Liver (tissue), 9 donors: ENCODE data around the gene DENR. TPM values are rescaled to one million over a fixed set of nuclear protein-coding genes. Genes with fewer than 3 reads are reported as not detected.

Source experiments
- DNase-seq: peaks from one replicate; pipeline ENCODE4 v3.0.0-alpha.2; 2017; ENCODE audit warnings: low spot score
- H3K27ac ChIP-seq, 2 donors: one replicate each; pipeline ENCODE4 v1.7.0; 2013; ENCODE audit warnings: inconsistent platforms in 2 of 2, low read length in 2 of 2, control low read depth in 1 of 2, low read depth in 1 of 2, mild to moderate bottlenecking in 1 of 2
- H3K27me3 ChIP-seq, 4 donors: one replicate each; pipeline versions ENCODE4 v1.6.1 to v1.7.0; 2013; ENCODE audit warnings: low read length in 3 of 4, inconsistent platforms in 1 of 4, mild to moderate bottlenecking in 1 of 4, moderate library complexity in 1 of 4; ENCODE audit not compliant: control insufficient read depth in 4 of 4, insufficient read depth in 4 of 4
- H3K36me3 ChIP-seq, 4 donors: one replicate each; pipeline versions ENCODE4 v1.6.1 to v1.7.0; 2013; ENCODE audit warnings: low read length in 3 of 4, mild to moderate bottlenecking in 3 of 4, low read depth in 1 of 4, moderate library complexity in 1 of 4; ENCODE audit not compliant: control insufficient read depth in 4 of 4, insufficient read depth in 3 of 4
- H3K4me1 ChIP-seq, 4 donors: one replicate each; pipeline versions ENCODE4 v1.6.1 to v1.7.0; 2013; ENCODE audit warnings: low read length in 3 of 4, mild to moderate bottlenecking in 3 of 4, moderate library complexity in 1 of 4; ENCODE audit not compliant: control insufficient read depth in 4 of 4, insufficient read depth in 4 of 4
- H3K4me3 ChIP-seq, 3 donors: one replicate each; pipeline versions ENCODE4 v1.6.1 to v1.7.0; 2013; ENCODE audit warnings: low read length in 3 of 3, control low read depth in 1 of 3, low read depth in 1 of 3, mild to moderate bottlenecking in 1 of 3
- H3K9ac ChIP-seq, 2 donors: one replicate each; pipeline ENCODE4 v1.7.0; 2013; ENCODE audit warnings: low read length in 2 of 2, mild to moderate bottlenecking in 2 of 2, moderate library complexity in 2 of 2, control low read depth in 1 of 2, low read depth in 1 of 2
- H3K9me3 ChIP-seq, 4 donors: one replicate each; pipeline versions ENCODE4 v1.6.1 to v1.7.0; 2013; ENCODE audit warnings: low read length in 3 of 4; ENCODE audit not compliant: control insufficient read depth in 4 of 4
- ATF3 ChIP-seq: IDR thresholded peaks from 2 replicates; pipeline ENCODE4 v1.6.1; 2016; ENCODE audit warnings: antibody characterized with exemption
- FOXA1 ChIP-seq: IDR thresholded peaks from 2 replicates; pipeline ENCODE4 v1.6.1; 2016; ENCODE audit warnings: antibody characterized with exemption
- FOXA2 ChIP-seq: IDR thresholded peaks from 2 replicates; pipeline ENCODE4 v1.6.1; 2016; ENCODE audit warnings: antibody characterized with exemption
- GABPA ChIP-seq, 2 donors: IDR thresholded peaks in 1 of 2; conservative IDR thresholded peaks in 1 of 2; 2 replicates each; pipeline ENCODE4 v1.6.1; 2016; ENCODE audit warnings: antibody characterized with exemption in 2 of 2, mild to moderate bottlenecking in 1 of 2, moderate library complexity in 1 of 2
- HNF4A ChIP-seq, 2 donors: conservative IDR thresholded peaks; 2 replicates each; pipeline ENCODE4 v1.6.1; 2016; ENCODE audit warnings: antibody characterized with exemption in 2 of 2, mild to moderate bottlenecking in 2 of 2
- HNF4G ChIP-seq: IDR thresholded peaks from 2 replicates; pipeline ENCODE4 v1.6.1; 2016; ENCODE audit warnings: antibody characterized with exemption
- JUND ChIP-seq, 2 donors: IDR thresholded peaks; 2 replicates each; pipeline ENCODE4 v1.6.1; 2016; ENCODE audit warnings: antibody characterized with exemption in 2 of 2
- NR2F2 ChIP-seq: IDR thresholded peaks from 2 replicates; pipeline ENCODE4 v1.6.1; 2016; ENCODE audit warnings: antibody characterized with exemption
- RAD21 ChIP-seq, 2 donors: IDR thresholded peaks; 2 replicates each; pipeline ENCODE4 v1.6.1; 2016; ENCODE audit warnings: antibody characterized with exemption in 2 of 2, mild to moderate bottlenecking in 2 of 2
- RXRA ChIP-seq, 2 donors: IDR thresholded peaks; 2 replicates each; pipeline ENCODE4 v1.6.1; 2017 to 2018; ENCODE audit warnings: antibody characterized with exemption in 2 of 2, mild to moderate bottlenecking in 1 of 2
- SP1 ChIP-seq: IDR thresholded peaks from 2 replicates; pipeline ENCODE4 v1.6.1; 2018; ENCODE audit warnings: antibody characterized with exemption, mild to moderate bottlenecking
- TAF1 ChIP-seq: conservative IDR thresholded peaks from 2 replicates; pipeline ENCODE4 v1.6.1; 2016; ENCODE audit warnings: antibody characterized with exemption, mild to moderate bottlenecking
- YY1 ChIP-seq: IDR thresholded peaks from 2 replicates; pipeline ENCODE4 v1.6.1; 2016; ENCODE audit warnings: antibody characterized with exemption, mild to moderate bottlenecking
- ZBTB33 ChIP-seq: IDR thresholded peaks from 2 replicates; pipeline ENCODE4 v1.6.1; 2016; ENCODE audit warnings: antibody characterized with exemption
- WGBS: extraction: QIAGEN DNeasy Blood & Tissue Kit; methylation state at CpG from one replicate; pipeline ENCODE4 v1.1.7; 2013; 5-methylcytosine and 5-hydroxymethylcytosine counted together
- polyA plus RNA-seq, 2 donors: library from polyadenylated mRNA; stranded (reverse) in 1 of 2; unstranded in 1 of 2; fragments of 200-250 nt in 1 of 2; fragments of >200 nt in 1 of 2; fragmentation: Nextera tagmentation in 1 of 2; extraction: Ambion mirVana in 1 of 2; gene quantifications; one replicate each; pipeline versions ENCODE4 v1.2.1 to v1.2.3, GENCODE V29; 2013 to 2015
- total RNA-seq, 2 donors: library from RNA; depleted of rRNA; stranded (reverse); fragments of >200 nt; gene quantifications; one replicate each; pipeline ENCODE4 v1.2.3, GENCODE V29; 2014
- TF ChIP-seq, protein P1 (sequence below): fragments of 150-350 bp; IDR thresholded peaks from 2 replicates; pipeline ENCODE4 v1.5.1; 2017; ENCODE audit warnings: improper control_type of control experiment, low read depth, low read length; ENCODE audit not compliant: missing input control
- TF ChIP-seq, protein P2 (sequence below): IDR thresholded peaks from 2 replicates; pipeline ENCODE4 v1.6.1; 2016; ENCODE audit warnings: antibody characterized with exemption, mild to moderate bottlenecking
- TF ChIP-seq, protein P3 (sequence below): IDR thresholded peaks from 2 replicates; pipeline ENCODE4 v1.6.1; 2016; ENCODE audit warnings: antibody characterized with exemption
- donor health status: healthy.
- donor health status: healthy.
- donor health status: healthy.
- donor health status: healthy.
- donor health status: healthy.

DENR gene
- total and polyA plus RNA-seq, 4 donors: 10.9 to 17.7 (median 15.8) TPM

DNA sequence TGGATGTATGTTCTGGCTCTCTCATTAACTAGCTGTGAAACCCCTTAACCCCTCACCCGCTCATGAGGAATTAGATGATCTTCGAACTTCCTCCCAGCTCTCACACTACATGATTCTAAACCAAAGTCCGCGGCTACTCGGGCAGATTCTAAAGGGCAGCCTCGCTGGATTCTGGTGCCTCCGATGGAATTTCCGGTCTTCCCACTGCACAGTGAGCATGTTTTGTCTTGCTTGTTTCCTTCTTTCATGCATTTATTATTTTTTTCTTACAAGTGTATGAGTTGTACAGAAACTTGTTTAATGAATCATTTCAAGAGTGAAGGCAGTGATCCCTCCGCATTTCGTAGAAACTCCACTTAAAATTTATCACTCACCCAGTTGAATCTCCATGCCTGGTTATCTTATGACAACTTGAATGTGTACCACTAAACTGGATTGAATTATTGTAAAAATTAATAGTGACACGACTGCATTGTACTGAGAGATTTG lies 31.5 kb upstream of the DENR start:
- Histone ChIP-seq H3K27me3 (no peaks in the 10 kb centered on the region), H3K36me3 (no peaks in the 10 kb centered on the region), H3K4me3 (no peak overlapping the region), H3K27ac (no peak overlapping the region), H3K9me3 (no peaks in the 10 kb centered on the region), H3K4me1 (peaks cover 0 to 3% (median 0%) of the 10 kb centered on the region in 4 donors), H3K9ac (no peak overlapping the region)
- no peak for DNase-seq
- 44% methylated on average over 11 of the region's 11 CpGs for WGBS
- TF ChIP-seq NR2F2: no peak
- TF ChIP-seq, protein P1, sequence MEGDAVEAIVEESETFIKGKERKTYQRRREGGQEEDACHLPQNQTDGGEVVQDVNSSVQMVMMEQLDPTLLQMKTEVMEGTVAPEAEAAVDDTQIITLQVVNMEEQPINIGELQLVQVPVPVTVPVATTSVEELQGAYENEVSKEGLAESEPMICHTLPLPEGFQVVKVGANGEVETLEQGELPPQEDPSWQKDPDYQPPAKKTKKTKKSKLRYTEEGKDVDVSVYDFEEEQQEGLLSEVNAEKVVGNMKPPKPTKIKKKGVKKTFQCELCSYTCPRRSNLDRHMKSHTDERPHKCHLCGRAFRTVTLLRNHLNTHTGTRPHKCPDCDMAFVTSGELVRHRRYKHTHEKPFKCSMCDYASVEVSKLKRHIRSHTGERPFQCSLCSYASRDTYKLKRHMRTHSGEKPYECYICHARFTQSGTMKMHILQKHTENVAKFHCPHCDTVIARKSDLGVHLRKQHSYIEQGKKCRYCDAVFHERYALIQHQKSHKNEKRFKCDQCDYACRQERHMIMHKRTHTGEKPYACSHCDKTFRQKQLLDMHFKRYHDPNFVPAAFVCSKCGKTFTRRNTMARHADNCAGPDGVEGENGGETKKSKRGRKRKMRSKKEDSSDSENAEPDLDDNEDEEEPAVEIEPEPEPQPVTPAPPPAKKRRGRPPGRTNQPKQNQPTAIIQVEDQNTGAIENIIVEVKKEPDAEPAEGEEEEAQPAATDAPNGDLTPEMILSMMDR: no peak
- no peak for TF ChIP-seq RXRA (IDR thresholded peaks at IDR 0.05)
- TF ChIP-seq TAF1: no peak
- TF ChIP-seq JUND (IDR thresholded peaks at IDR 0.05): no peak
- no peak for TF ChIP-seq RAD21 (IDR thresholded peaks at IDR 0.05)
- TF ChIP-seq HNF4G: no peak
- no peak for TF ChIP-seq HNF4A (conservative IDR thresholded peaks at IDR 0.05)
- no peak for TF ChIP-seq ATF3
- TF ChIP-seq, protein P2, sequence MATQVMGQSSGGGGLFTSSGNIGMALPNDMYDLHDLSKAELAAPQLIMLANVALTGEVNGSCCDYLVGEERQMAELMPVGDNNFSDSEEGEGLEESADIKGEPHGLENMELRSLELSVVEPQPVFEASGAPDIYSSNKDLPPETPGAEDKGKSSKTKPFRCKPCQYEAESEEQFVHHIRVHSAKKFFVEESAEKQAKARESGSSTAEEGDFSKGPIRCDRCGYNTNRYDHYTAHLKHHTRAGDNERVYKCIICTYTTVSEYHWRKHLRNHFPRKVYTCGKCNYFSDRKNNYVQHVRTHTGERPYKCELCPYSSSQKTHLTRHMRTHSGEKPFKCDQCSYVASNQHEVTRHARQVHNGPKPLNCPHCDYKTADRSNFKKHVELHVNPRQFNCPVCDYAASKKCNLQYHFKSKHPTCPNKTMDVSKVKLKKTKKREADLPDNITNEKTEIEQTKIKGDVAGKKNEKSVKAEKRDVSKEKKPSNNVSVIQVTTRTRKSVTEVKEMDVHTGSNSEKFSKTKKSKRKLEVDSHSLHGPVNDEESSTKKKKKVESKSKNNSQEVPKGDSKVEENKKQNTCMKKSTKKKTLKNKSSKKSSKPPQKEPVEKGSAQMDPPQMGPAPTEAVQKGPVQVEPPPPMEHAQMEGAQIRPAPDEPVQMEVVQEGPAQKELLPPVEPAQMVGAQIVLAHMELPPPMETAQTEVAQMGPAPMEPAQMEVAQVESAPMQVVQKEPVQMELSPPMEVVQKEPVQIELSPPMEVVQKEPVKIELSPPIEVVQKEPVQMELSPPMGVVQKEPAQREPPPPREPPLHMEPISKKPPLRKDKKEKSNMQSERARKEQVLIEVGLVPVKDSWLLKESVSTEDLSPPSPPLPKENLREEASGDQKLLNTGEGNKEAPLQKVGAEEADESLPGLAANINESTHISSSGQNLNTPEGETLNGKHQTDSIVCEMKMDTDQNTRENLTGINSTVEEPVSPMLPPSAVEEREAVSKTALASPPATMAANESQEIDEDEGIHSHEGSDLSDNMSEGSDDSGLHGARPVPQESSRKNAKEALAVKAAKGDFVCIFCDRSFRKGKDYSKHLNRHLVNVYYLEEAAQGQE: no peak
- TF ChIP-seq GABPA (IDR thresholded peaks at IDR 0.05 in 1 of 2, conservative IDR thresholded peaks at IDR 0.05 in 1 of 2): no peak
- TF ChIP-seq SP1: no peak
- TF ChIP-seq, protein P3, sequence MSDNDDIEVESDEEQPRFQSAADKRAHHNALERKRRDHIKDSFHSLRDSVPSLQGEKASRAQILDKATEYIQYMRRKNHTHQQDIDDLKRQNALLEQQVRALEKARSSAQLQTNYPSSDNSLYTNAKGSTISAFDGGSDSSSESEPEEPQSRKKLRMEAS: no peak

DNA sequence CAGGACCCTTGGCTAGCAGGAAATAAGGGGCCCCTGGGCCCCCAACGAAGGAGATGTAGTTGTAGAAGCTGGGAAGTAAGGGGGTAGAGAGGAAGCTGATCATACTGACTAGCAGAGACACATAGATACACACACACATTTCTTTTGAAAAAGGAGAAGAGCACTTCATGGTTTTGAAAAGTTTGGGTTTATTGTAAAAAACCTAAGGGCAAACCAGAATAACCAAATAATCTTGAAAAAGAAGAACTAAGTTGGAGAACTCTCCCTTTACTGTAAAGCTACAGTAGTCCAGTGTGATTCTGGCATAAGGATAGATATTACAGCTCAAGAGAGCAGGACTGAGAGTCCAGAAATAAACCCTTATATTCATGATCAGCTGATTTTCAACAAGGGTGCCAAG lies 30.2 kb upstream of the DENR start:
- no peaks in the 10 kb centered on the region for H3K9me3 ChIP-seq
- H3K4me1 ChIP-seq: peaks cover 0 to 3% (median 0%) of the 10 kb centered on the region in 4 donors
- 65% methylated on average over 1 of the region's 1 CpG for WGBS
- H3K27ac ChIP-seq: no peak overlapping the region
- H3K4me3 ChIP-seq: no peak overlapping the region
- H3K9ac ChIP-seq: no peak overlapping the region
- no peaks in the 10 kb centered on the region for H3K27me3 ChIP-seq
- H3K36me3 ChIP-seq: no peaks in the 10 kb centered on the region
- DNase-seq: no peak
- TF ChIP-seq RXRA (IDR thresholded peaks at IDR 0.05) (no peak), YY1 (no peak), ZBTB33 (no peak), RAD21 (IDR thresholded peaks at IDR 0.05) (no peak), FOXA1 (no peak), TAF1 (no peak), FOXA2 (no peak), NR2F2 (no peak), JUND (IDR thresholded peaks at IDR 0.05) (no peak), HNF4G (no peak), SP1 (no peak)
- TF ChIP-seq, protein P1: no peak
- TF ChIP-seq, protein P3: no peak
- TF ChIP-seq, protein P2: no peak
